Dedifferentiated amniotic fluid mesenchymal stem cell (primary cell): Measurements from ENCODE around the gene SULF2.

Experiments
- DNase-seq: peaks from one replicate; pipeline ENCODE4 v3.0.0-alpha.2; 2016; ENCODE audit errors: extremely low spot score

The SULF2 gene

GRCh38 chr20:47762699-47763268 lies 22.5 kb downstream of the SULF2 start:
- no peak for DNase-seq

GRCh38 chr20:47761482-47762047 lies 23.7 kb downstream of the SULF2 start:
- no peak for DNase-seq

- no peak for DNase-seq
These were observed 24.4 kb downstream of the SULF2 start for GRCh38 chr20:47760686-47761481.

- no peak for DNase-seq
These were observed 26.5 kb downstream of the SULF2 start for GRCh38 chr20:47758517-47759450.

DNA sequence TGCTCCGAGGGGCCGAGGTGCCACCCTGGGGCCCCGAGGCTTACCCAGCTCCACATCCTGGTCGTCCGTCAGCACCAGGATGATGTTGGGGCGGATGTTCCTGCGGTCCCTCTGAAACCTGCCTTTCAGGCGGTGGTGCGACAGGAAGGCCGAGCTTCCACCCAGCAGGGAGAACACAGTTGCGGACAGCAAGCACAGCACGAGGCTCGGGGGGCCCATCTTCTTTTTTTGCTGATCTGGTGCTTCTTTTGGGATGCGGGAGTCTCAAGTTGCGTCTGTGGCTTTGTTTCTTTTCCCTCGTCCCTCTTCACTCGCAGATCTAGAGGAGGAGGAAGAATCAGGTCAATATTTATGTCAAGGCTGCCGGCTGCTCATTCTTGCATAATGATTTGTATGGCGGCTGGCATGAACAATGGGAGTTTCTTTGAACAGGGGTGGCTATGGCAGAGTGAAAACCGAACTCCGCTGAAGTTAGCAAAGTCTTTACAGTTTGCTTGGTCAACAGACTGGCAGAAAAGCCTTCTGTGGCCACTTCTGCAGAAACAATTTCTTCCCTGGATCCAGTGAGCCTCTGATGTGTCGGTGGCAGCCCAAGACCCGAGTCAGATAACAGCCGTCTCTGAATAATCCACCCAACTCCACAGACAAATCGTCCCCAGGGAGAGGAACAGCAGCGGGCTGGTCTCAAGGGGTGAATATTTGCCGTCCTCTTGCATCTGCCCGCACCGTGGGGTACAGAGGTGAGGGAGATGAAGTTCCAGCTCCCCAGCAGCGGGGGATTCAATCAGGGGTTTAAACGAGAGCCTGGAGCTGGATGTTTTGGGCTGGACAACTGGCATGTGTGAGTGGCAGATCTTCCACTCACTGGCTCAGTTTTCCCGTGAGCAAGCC lies 27.9 kb downstream of the SULF2 start:
- no peak for DNase-seq

GRCh38 chr20:47754946-47755652 lies 30.2 kb downstream of the SULF2 start:
- no peak for DNase-seq

DNA sequence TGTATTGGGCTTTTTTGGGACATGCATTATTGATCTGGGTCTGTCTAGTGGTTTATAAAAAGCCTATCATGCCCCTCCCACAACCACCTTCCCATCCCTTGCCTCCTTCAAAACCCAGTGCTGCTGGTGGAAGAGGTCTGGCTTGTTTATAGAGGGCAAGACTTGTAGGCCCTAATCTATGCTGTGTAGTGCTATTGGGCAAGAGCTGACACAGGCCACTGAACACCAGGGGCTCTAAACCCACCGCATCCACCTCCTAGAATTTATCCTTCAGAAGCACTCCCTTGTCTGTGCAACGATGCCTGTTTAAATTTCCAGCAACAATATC lies 30.9 kb downstream of the SULF2 start:
- DNase-seq = no peak

GRCh38 chr20:47753576-47754387 lies 31.5 kb downstream of the SULF2 start:
- no peak for DNase-seq

DNA sequence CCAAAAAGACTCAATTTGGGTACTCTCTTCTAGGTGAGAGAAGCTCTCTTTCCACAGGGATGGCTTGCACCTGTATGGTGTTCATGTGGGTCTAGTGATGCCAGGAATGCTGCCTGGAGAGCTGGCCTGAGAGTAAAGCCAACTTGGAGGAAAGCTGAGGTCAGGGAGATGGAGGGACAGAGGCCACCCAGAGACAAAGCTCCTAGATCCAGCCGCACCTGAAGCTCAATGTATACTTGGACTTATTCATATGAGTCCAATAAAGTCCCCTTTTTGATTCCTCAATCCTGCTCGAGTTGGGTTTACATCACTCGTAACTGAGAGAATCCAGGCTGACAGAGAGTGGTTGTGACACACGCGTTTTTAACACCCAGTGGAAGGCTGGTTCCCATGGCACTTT lies 33.8 kb downstream of the SULF2 start:
- DNase-seq = no peak

- DNase-seq = no peak
These were observed 35.9 kb downstream of the SULF2 start for GRCh38 chr20:47749339-47749738.

DNA sequence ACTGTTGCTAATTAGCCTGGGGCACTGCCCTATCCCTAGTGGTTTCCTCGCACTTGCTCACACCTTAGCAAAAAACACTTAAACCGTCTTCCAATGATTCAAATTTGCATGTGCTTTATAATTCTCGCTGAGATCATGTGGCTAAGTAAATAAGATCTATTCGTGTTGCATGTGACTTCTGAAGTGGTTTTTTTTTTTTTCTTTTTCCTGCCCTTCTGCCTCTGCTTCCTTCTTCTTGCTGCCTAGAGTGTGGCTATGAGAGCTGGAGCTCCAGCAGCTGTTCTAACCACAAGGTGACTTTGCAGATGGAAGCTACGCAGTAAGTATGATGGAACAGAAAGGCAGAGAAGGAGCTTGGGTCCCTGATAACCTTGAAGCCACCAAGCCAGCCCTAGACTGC lies 36.5 kb downstream of the SULF2 start:
- no peak for DNase-seq

DNA sequence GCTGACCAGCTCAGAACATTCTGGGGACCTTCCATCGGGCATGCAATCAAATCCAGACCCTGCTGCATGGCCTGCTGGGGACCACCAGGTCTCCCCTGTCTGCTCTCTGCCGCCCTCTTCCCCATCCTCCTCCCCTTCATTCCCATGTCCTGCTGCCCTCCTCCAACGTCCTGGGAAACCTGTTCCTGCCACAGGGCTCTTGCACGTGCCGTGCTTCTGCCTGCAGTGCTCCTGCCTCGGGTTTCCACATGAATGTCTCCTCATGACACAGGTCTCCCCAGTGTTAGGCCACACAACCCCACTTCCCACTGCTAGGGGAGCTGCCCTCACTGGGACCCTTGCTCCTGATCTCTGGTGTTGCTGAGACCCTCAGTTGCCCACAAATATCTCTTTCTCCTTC lies 37.2 kb downstream of the SULF2 start:
- DNase-seq = no peak

- no peak for DNase-seq
These were observed 37.6 kb downstream of the SULF2 start for GRCh38 chr20:47747669-47748031.

- DNase-seq = no peak
These were observed 40.5 kb downstream of the SULF2 start for GRCh38 chr20:47744803-47745202.

DNA sequence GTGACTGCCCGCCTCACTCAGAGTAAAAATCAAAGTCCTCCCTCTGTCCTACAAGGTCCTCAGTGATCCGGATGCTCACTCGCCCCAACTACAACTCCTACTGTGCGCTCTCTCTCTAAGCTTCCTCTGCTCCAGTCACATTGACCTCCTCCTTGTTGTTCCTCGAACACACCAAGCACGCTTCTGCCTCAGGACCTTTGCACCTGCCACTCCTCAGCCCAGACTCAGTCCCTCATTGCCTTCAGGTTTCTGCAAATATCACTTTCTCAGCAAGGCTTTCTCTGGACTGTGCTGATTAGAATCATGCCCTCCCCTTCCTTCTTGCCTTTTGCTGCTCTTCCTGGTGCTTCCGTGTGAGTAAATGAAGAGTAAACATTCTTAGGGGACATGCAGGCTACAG lies 41.6 kb downstream of the SULF2 start:
- no peak for DNase-seq

- no peak for DNase-seq
These were observed 43.3 kb downstream of the SULF2 start for GRCh38 chr20:47741669-47742608.

- no peak for DNase-seq
These were observed 44.5 kb downstream of the SULF2 start for GRCh38 chr20:47740862-47741184.

DNA sequence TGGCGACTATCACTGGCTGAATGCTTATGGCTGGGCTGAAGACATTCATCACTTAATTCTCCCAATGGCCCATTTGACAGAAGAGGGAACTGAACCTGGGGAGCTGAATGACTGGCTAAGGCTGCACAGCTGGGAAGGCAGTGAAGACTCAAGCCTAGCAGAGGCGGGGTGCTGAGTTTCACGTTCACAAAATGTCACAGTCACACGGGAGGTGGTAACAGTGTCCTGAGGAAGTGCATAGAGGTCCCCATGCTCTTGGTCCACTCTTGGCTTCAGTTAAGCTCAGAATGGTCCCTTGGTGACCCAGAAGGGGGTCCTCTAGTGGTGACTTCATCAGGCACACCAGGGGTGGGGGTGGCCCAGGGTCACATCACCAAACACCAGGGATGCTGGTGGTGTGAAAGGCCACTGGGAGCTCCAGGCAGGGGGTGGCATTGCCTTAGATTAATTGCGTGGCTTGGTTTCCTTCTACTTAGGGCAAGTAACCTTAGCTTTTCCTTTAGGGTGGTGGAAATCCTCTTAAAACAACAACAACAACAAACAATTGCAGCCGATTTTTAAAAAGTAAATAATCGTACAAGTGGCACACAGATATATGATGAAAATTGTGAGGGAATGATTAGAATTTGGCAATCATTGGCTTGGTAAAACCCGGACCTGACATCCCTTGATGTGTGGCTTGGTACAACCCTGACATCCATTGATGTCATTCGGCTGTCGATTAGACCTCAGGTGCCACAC lies 45.0 kb downstream of the SULF2 start:
- DNase-seq = no peak
